Loucy (cell line): ENCODE results near the gene GIT2.

Experiments
- H2AFZ ChIP-seq: fragments of 200-600 bp; sonication (generic); 2 replicates; pipeline ENCODE4 v1.6.0; 2016; ENCODE audit warnings: antibody characterized with exemption, mild to moderate bottlenecking, low read length, moderate library complexity
- H3F3A ChIP-seq: fragments of 200-600 bp; 2 replicates; pipeline ENCODE4 v1.6.0; 2016; ENCODE audit warnings: antibody characterized with exemption, low read depth, mild to moderate bottlenecking
- H3K27me3 ChIP-seq: fragments of 200-600 bp; sonication (generic); 2 replicates; pipeline ENCODE4 v1.6.1; 2014; ENCODE audit warnings: low read length, mild to moderate bottlenecking; ENCODE audit not compliant: insufficient read depth, poor library complexity, severe bottlenecking
- H3K36me3 ChIP-seq: fragments of 200-600 bp; sonication (generic); 2 replicates; pipeline ENCODE4 v1.6.1; 2016; ENCODE audit warnings: low read length; ENCODE audit not compliant: insufficient read depth
- H3K4me1 ChIP-seq: fragments of 200-600 bp; sonication (generic); 2 replicates; pipeline ENCODE4 v1.5.1; 2014; ENCODE audit warnings: low read length, mild to moderate bottlenecking; ENCODE audit not compliant: insufficient read depth, poor library complexity, severe bottlenecking
- H3K4me2 ChIP-seq: fragments of 200-600 bp; sonication (generic); 2 replicates; pipeline ENCODE4 v1.6.0; 2014; ENCODE audit warnings: antibody characterized with exemption, low read length, low read depth, mild to moderate bottlenecking; ENCODE audit not compliant: poor library complexity, severe bottlenecking
- H3K4me3 ChIP-seq: fragments of 200-600 bp; sonication (generic); 2 replicates; pipeline ENCODE4 v1.5.1; 2014; ENCODE audit warnings: low read length, mild to moderate bottlenecking, mixed read lengths; ENCODE audit not compliant: poor library complexity, severe bottlenecking
- H3K79me2 ChIP-seq: fragments of 200-600 bp; sonication (generic); 2 replicates; pipeline ENCODE4 v1.6.1; 2014; ENCODE audit warnings: low read length; ENCODE audit not compliant: insufficient read depth
- H3K9ac ChIP-seq: fragments of 200-600 bp; sonication (generic); 2 replicates; pipeline ENCODE4 v1.6.0; 2014; ENCODE audit warnings: mild to moderate bottlenecking, low read depth, low read length, moderate library complexity; ENCODE audit not compliant: poor library complexity, severe bottlenecking
- H3K9me2 ChIP-seq: fragments of 200-600 bp; sonication (generic); replicated peaks from 2 replicates; pipeline ENCODE4 v1.6.1; 2016; ENCODE audit warnings: low read depth, low read length, mixed read lengths
- H3K9me3 ChIP-seq: fragments of 200-600 bp; sonication (generic); 2 replicates; pipeline ENCODE4 v1.6.1; 2014; ENCODE audit warnings: mild to moderate bottlenecking, antibody characterized with exemption, low read length, low read depth; ENCODE audit not compliant: insufficient read depth
- H4K20me1 ChIP-seq: fragments of 200-600 bp; sonication (generic); 2 replicates; pipeline ENCODE4 v1.6.0; 2014; ENCODE audit warnings: antibody characterized with exemption, low read length, mild to moderate bottlenecking; ENCODE audit not compliant: insufficient read depth, poor library complexity, severe bottlenecking
- EZH2phosphoT487 ChIP-seq: fragments of 200-600 bp; IDR thresholded peaks from 2 replicates; pipeline ENCODE4 v1.6.1; 2018; ENCODE audit warnings: antibody characterized with exemption, mild to moderate bottlenecking, moderate library complexity, borderline replicate concordance
- TF ChIP-seq, protein P1 (sequence below): fragments of 200-600 bp; sonication (generic); conservative IDR thresholded peaks from 2 replicates; pipeline ENCODE4 v1.5.1; 2014; ENCODE audit warnings: mild to moderate bottlenecking, antibody characterized with exemption, low read length

Gene GIT2

DNA sequence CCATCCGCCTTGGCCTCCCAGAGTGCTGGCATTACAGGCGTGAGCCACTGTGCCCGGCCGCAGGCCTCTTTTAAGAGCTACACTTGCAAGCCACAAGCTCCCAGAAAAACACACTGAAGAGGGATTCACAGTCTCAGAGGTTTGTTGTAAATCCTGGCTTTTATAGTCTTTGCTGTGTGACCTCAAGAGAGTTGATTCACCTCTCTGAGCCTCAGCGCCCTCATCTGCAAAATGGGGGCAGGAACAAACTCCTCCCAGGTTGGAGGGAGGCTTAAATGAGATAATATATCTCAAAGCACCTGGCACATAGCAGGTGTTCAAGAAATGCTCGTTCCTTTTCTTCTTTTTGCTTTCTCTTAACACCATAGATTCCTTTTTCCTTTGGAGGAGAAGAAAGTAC lies 100.0 kb downstream of the GIT2 start:
- Histone ChIP-seq H3K9me3 (no peaks in the 10 kb centered on the region), H3K4me1 (peaks cover 9% of the 10 kb centered on the region), H3K27me3 (no peaks in the 10 kb centered on the region), H2AFZ (no peak overlapping the region), H3K36me3 (no peaks in the 10 kb centered on the region), H3K4me3 (no peak overlapping the region), H4K20me1 (peaks cover 5% of the 10 kb centered on the region), H3K79me2 (peaks cover 11% of the 10 kb centered on the region), H3F3A (no peaks in the 10 kb centered on the region), H3K9me2 (no peaks in the 10 kb centered on the region), H3K4me2 (no peak overlapping the region), H3K9ac (no peak overlapping the region)
- TF ChIP-seq, protein P1, sequence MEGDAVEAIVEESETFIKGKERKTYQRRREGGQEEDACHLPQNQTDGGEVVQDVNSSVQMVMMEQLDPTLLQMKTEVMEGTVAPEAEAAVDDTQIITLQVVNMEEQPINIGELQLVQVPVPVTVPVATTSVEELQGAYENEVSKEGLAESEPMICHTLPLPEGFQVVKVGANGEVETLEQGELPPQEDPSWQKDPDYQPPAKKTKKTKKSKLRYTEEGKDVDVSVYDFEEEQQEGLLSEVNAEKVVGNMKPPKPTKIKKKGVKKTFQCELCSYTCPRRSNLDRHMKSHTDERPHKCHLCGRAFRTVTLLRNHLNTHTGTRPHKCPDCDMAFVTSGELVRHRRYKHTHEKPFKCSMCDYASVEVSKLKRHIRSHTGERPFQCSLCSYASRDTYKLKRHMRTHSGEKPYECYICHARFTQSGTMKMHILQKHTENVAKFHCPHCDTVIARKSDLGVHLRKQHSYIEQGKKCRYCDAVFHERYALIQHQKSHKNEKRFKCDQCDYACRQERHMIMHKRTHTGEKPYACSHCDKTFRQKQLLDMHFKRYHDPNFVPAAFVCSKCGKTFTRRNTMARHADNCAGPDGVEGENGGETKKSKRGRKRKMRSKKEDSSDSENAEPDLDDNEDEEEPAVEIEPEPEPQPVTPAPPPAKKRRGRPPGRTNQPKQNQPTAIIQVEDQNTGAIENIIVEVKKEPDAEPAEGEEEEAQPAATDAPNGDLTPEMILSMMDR, result no peak
- no peak for TF ChIP-seq EZH2phosphoT487

DNA sequence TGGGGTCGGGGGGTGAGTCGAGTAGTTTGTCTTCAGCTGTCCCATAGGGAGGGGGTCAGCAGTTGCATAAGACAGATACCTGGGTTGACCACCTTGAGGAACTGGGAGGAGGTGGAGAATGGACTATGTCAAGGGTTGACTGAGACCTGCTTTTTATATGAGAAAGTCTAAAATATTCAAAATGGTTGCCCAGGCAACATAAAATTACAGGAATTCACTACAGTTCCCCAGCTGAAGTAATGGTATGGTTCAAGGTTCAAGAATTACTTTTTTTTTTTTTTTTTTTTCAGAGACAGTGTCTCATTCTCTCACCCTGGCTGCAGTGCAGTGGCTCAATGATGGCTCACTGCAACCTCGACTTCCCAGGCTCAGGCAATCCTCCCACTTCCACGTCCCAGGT lies 101.2 kb downstream of the GIT2 start:
- Histone ChIP-seq H3F3A (no peaks in the 10 kb centered on the region), H3K27me3 (no peaks in the 10 kb centered on the region), H3K79me2 (no peaks in the 10 kb centered on the region), H3K4me2 (no peak overlapping the region), H3K9me3 (no peaks in the 10 kb centered on the region), H3K9me2 (no peaks in the 10 kb centered on the region), H3K4me1 (peaks cover 5% of the 10 kb centered on the region), H3K4me3 (no peak overlapping the region), H3K36me3 (no peaks in the 10 kb centered on the region), H3K9ac (no peak overlapping the region), H2AFZ (no peak overlapping the region), H4K20me1 (no peaks in the 10 kb centered on the region)
- TF ChIP-seq EZH2phosphoT487, result no peak
- TF ChIP-seq, protein P1, result no peak

DNA sequence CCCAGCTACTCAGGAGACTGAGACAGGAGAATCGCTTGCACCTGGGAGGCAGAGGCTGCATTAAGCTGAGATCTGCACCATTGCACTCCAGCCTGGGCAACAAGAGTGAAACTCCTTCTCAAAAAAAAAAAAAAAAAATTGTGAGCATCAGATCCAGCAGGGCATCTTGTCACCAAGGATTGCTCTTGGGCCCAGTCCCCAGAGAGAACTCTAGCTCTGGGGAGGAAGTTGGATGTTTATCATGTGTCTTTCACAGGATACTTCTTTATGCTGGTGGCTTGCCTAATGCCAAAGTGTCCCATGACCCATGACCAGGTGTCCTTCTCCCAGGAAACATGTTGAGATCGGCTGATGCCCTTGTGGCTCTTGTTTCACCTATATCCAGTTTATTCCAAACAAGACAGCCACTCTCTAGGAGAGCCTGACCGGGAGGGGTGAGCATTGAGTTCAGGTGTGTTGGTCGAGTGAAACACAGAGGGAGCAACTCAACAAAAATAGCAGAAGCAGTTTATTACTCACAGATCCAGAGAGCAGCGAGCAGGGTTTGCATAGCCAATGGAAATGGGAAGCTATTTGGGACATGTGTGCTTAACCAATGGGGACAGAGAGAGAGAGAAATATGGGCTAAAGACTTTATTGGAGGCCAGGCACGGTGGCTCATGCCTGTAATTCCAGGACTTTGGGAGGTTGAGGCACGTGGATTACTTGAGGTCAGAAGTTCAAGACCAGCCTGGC lies 102.7 kb downstream of the GIT2 start:
- Histone ChIP-seq H3K9me3 (no peaks in the 10 kb centered on the region), H2AFZ (no peak overlapping the region), H3K4me3 (no peak overlapping the region), H3K9ac (no peak overlapping the region), H3K36me3 (no peaks in the 10 kb centered on the region), H3K4me2 (no peak overlapping the region), H3K79me2 (no peaks in the 10 kb centered on the region), H3F3A (no peaks in the 10 kb centered on the region), H3K27me3 (no peaks in the 10 kb centered on the region), H3K9me2 (no peaks in the 10 kb centered on the region), H3K4me1 (peaks cover 9% of the 10 kb centered on the region), H4K20me1 (no peaks in the 10 kb centered on the region)
- TF ChIP-seq, protein P1, result no peak
- no peak for TF ChIP-seq EZH2phosphoT487
